NT2/D1 (cell line): ENCODE measurements around the gene TLE1.

Experiments
- SUZ12 ChIP-seq: IDR thresholded peaks from 2 replicates; pipeline ENCODE4 v1.6.1; 2011; ENCODE audit not compliant: insufficient read length, insufficient read depth; ENCODE audit errors: extremely low read depth
- YY1 ChIP-seq: IDR thresholded peaks from 2 replicates; pipeline ENCODE4 v1.6.1; 2011; ENCODE audit not compliant: insufficient read length, insufficient read depth

GRCh38 chr9:81718244-81718643 lies 28.9 kb upstream of the TLE1 start:
- TF ChIP-seq SUZ12 (no peak), YY1 (no peak)
